DMS 273 (cell line): ENCODE measurements around the gene VPS54.
A peak's percentile ranks its signal among the peaks of the same experiment; 100 is the strongest.

Source experiments
- DNase-seq: peaks from one replicate; lab custom pipeline; 2025; ENCODE audit not compliant: unreplicated experiment; lab: John Stamatoyannopoulos, UW

VPS54 gene

DNA sequence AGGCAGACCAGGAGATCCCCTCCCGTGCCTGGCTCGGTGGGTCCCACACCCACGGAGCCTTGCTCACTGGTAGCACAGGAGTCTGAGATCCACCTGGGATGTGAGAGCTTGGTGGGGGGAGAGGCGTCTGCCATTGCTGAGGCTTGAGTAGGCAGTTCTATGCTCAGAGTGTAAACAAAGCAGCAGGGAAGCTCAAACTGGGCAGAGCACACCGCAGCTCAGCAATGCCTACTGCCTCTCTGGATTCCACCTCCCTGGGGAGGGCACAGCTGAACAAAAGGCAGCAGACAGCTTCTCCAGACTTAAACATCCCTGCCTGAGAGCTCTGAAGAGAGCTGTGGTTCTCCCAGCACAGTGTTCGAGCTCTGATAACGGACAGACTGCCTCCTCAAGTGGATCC, 92.4 kb downstream of the VPS54 start:
- no peak for DNase-seq

DNA sequence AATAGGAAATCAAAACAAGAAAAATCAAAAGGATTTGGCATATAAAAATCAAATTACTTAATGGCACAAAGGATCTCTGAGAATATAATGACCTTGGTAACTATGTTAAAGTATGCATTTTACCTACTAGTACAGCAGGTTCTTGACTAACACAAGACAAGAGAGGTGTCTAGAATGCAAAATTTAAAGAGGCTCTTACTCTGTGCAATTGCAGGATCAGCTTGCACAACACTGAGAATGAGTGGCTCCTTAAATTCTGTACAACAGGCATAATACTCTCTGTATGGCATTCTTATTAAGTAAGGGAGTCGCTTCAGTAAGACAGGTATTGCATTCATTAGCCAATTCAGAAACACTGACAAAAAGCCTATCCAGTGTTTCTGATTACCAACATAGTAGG, 104.9 kb downstream of the VPS54 start:
- no peak for DNase-seq

DNA sequence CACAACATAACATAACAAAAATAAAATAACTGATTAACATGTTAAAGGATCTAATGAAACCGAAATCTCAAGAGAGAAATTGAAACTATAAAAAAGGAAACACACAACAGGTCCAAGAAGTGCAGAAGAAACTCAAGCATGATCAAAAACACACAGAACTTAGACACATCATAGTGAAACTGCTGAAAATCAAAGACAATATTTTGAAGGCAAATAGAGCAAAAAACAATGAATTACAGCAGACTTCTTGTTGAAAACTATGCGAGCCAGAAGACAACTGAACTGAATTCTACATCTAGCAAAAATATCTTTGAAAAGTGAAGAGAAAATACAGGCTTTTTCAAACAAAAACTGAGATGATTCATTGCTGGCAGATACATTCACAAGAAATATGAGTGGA, 116.2 kb downstream of the VPS54 start:
- peak; percentile 2 for DNase-seq

DNA sequence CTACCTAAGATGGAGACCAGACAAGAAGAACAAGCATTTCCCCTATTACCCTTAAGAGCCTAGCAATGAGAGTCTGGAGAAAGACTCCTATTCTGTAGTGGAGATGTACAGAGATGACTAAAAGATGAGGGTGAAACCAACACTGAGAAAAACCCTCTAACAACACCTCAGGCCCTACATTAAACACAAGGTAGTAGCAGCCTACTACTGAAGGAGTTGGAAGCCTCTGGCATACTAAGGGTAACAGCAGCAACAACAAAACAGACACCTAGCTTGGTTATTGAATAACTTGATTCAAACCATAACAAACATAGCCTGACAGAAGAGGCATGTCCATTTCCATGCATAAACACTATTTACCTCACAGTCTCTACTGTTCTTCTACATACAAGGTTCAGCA, 117.1 kb downstream of the VPS54 start:
- DNase-seq = no peak

DNA sequence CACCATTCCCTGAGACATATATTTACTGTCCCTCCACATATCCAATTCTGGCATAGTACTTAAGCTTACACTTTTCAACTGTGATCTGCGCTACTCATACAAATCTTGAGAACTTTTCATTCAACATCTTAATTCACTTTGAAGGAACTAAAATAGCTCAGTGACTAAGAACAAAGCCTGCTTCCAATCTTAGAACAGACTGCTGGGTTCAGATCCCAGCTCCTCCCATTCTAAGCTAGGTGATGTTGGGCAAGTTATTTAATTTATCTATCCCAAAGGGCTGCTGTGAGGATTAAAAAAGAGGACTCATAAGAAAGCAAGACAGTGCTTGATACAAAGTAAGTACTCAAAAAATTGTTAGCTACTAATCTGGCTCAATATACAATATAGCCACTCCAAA, 119.6 kb downstream of the VPS54 start:
- DNase-seq = no peak

DNA sequence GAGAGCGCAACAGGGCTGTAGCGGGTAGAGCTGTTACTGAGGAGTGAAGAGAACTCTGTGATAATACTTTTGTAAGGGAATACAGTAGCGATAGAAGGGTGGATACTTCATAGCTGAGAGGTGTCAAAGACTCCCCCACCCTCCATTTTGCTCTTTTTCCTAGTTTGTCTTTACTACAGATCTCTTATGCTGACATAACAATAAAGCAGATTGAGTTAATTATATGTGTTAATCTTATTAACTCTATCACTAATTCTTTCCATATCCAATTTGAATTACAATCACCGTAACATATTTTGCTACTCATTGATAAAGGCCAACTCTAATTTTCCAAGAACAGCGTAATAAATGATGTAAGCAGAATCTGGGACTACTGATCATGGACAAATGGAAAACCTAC, 120.4 kb downstream of the VPS54 start:
- no peak for DNase-seq

DNA sequence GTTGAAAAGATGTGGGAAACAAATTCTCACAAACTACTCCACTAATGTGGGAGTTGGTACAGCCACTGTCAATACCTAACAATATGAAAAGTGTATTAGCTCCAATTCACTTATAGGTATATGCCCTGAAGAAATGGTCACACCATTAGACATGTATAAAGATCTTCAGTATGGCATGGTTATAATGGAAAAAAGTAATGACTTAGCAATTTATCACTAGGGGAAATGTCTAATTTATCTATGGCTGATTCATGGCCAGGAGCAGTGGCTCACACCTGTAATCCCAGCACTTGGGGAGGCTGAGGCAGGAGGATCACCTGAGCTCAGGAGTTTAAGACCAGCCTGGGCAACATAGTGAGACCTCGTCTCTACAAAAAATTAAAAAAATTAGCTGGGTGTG, 125.1 kb downstream of the VPS54 start:
- no peak for DNase-seq

DNA sequence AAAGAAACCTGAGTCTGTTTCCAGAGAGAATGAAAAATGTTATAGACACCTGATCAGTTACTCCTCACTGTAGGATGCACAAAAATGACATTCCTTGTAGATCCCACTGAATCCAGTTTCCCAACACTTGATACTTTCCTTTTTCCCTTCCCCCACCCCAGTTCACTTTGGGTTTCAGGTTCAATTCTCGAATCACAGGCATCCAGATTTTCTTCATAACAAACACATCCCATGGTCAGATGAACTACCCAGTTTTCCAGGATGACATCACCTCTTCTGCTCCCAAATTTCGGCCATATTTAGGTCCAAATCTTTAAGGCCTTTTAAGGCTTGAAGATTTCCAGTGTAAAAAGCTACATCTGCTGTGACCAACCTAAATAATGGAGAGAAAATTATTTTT, 126.1 kb downstream of the VPS54 start:
- peak; percentile 12 for DNase-seq

DNA sequence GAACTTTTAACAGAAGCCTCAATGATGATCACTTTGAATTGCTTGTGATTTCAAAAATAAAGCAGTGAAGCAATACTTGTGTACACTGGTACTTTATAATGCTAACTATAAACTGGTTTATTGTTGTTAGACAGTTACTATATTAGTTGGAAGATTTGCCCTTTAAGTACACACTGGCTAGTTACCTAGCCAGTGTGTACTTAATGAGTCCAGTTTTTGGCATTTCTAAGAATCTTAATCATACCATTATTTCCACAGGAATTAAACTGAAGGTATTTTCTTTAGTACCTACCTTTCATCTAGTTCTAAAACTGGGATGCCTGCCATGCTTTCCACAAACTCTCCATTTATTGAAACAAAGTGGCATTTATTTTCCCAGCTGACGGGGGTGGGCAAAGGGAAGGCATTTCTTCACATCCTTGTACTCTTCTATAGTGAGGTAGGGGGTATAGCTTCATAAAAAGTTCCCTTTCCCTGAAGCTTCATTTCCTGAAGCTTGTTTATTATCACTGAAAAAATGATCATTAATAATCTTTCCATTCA, 127.7 kb downstream of the VPS54 start:
- no peak for DNase-seq

DNA sequence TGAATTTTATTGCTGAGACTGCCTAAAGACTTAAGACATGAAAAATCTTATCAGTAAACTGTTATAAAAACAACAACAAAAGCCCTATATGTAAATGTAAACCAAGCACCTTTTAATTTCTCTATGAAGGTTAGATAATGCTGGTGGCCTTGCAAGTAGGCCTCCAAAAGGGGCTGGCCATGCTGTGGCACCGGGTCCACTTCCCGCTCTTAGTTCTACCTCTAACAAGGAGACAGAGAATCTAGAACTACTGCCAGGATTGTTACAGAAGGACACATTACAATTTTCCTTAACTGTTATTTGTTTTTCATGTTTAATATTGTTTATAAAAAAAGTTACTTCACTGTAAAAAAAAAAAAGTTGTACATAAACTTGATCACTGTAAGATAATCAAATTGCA, 128.6 kb downstream of the VPS54 start:
- DNase-seq = no peak

DNA sequence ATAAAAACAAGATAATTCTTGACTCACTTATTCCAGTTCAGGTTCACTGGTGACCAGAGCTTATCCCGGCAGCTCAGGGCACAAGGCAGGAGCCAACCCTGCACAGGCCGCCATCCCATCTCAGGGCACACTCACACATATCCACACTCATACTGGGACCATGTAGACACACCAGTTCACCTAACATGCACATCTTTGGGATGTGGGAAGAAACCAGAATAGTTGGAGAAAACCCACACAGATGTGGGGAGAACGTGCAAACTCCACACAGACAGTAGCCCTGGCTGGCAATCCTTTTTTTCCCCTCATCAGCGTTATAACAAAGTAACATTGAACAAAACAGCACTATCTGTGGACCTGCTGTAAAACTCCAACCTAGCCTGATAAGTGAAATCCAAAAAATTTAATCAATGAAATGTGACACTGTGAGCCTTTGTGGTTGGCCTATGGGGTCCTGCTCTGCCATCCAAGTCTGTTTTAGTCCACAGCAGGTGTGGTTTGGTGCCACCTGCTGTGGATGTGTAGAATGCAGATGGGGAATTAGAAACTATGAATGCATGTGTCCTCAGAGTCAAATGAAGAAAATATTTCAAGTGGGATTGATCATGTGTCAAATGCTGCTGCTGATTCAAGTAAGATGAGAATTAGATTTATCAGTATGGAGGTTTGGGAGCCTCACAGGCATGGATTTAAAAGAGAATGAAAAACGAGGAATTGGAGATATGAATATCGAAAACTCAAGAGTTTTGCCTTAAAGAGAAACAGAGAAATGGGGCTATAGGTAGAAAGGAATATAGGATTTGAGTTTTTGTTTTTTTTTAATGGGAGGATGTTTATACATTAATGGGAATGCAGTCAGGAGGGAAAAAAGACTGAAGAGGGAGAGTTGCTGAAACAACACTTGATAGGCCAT, 130.5 kb downstream of the VPS54 start:
- DNase-seq = peak; percentile 81

DNA sequence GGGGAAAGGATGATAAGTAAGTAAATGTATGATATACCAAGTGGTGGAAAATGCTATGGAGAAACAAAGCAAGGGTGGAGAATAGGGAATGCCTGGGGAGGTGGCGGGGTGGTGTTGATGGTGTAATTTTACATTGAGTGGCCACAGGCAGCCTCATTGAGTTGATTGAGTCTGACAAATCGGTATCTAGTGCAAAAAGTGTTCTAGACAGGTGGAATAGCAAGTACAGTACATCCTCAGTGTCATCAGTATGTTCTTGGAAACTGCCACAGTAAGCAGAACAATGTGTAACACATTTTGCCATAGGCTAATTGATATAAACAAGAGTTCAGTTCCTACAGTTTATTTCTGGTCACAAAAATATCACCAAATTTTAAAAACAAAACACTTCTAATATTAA, 131.2 kb downstream of the VPS54 start:
- no peak for DNase-seq

DNA sequence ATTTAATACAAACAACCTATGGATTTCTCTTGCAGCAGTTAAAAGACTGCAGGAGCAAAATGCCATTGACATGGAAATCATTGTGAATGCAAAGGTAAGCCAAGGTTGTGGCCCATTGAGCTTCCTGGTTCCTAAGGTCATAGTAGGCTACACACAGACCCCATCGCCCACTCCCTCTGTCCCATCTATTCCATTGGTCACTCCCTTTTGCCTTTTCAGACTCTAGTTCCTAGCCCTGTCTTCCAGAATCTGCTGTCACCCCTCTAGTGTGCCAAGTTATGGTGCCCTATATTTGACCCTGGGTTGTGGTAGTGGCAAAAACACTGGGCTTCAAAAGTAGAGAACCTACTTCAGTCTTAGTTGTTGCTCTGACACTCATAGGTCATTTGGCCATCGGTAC, 132.8 kb downstream of the VPS54 start:
- DNase-seq = no peak

DNA sequence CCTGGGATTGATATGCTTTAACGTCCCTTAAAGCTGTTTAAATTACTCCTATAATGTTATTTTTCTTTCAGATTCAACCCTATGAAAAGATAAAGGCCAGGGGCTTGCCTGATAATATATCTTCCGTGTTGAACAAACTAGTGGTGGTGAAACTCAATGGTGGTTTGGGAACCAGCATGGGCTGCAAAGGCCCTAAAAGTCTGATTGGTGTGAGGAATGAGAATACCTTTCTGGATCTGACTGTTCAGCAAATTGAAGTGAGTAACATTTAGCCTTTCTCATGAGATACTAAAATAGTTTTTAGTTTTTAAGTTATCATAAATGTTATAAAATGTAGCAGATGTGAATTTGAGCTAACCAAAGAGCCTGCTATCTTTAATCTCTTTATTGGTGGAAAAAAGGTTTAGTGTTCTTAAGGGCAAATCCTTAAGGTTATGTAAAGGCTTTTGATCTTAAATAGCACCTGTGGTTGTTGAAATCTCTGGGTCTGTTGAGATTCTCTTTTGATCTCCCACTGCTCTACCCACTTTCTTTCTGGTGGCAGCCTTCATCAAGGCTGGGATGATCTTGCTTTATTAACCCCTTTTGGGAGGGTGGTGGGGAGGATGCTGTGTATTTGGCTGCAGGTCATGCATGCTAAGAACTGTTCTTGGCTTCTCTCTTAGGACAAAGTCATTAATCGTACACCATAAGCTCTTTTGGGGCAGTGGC, 136.7 kb downstream of the VPS54 start:
- DNase-seq = no peak

DNA sequence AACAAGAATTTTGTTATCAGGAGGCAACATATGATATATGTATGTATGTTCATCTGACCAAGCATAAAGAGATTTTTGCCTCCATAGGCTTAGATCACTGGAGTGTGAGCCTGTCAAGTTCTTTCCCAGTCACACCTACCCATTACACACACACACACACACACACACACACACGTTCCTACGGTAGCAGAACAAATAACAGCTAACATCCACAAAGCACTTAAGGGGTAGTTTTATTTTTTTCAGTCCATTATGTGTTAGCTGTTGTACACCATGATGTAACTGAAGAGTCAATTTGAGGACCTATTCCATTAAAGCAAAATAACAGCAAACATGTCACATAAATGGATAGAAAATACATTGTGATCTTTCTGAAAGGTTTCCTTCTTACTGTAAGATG, 138.0 kb downstream of the VPS54 start:
- DNase-seq = no peak

DNA sequence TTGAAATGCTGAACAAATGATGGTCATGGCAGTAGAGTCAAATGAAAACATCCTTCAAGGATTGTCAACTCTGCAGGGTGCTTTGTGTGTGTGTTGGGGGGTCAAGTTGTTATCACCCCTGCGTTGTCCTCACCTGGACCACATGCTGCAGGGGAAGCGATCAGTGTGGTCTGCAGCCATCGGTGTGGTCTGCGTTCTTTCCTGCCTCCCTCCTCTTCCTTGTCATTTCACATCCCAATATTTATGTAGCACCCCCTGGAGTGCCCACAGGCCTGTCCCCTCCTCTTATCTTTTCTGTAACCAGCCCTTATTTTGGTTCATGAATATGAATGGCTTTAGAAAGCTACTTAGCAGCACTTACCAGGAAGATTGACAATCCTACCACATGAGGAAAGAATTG, 138.6 kb downstream of the VPS54 start:
- no peak for DNase-seq

DNA sequence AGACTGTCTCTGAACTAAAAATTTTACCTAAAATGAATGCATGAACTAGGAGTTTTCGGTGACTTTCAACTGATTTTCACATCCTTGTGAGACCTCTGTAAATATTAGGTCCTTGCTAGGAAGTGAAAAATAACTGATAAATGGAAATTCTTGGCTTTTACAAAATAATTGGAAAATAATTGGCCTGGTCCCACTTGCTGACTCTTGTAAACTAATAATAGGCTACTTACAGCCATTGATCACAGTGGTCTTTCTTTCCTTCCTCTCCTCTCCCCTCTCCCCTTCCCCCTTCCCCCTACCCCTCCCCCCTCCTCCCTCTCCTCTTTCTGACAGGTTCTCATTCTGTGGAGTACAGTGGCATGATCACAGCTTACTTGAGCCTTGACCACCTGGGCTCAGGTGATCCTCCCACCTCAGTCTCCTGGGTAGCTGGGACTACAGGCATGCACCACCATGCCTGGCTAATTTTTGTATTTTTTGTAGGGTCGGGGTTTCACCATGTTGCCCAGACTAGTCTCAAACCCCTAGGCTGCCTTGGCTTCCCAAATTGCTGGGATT, 139.3 kb downstream of the VPS54 start:
- DNase-seq = no peak

DNA sequence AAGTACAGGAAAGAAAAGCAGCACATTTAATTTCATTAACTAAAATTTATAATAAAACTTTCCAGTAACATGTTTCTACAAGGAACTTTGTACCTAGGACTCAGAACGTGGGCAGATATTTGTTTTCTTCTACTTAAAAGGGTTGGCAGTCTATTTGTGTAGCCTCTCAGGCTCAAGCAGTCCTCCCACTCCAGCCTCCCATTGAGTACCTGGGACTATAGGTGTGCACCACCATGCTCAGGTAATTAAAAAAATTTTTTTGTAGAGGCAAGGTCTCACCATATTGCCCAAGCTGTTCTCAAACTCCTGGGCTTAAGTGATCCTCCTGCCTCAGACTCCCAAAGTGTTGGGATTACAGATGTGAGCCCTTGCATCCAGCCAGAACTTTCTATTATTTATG, 140.7 kb downstream of the VPS54 start:
- no peak for DNase-seq

DNA sequence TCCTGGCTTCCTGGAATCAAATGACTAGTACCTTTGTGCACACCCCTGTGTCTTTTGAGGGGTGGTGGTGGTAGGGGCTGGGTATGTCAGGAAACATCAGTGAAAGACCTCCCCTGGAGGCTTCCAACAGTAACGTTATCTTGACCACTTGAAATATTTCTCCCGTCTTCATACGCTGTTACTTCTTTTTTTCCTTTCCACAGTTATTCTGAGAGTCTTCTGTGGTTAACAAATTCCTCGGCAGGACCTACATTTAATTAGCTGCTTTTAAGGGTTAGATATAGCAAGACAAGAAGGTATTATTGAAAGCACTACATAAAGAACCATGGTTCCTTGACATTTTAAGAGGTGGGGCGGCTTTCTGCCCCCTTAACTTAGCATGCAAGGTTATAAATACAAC, 142.9 kb downstream of the VPS54 start:
- DNase-seq = no peak

DNA sequence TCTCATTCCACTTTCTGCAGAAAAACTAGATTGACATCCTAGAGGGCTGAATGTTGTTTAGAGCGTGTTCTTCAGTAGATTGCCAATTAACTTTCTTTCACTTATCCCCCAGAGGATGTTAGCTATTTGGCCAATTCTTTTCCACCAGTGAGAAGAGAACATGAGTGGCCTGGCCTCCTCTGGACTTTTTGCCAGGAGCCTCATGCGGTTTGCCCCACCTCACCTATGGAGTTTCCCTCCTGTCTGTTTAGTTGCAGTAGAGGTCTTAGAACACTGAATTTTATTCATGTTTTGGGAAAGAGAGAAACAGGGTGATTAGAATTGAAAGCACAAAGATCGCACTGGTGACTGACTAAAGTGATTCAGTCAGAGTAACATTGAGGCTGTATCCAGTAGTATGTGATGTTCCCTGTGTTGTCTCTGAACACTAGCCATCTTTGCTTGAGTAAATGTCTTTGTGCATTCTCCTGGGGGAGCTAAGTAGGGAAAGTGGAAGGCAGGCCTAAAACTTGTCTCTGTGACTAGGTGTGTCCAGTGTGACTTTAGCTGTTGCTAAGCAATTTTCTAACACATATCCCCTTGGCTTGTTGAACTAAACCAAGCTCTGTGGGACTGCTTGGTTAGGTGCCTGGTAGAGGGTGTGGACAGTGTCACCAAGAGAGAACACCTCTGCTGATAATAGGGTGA, 143.5 kb downstream of the VPS54 start:
- no peak for DNase-seq

DNA sequence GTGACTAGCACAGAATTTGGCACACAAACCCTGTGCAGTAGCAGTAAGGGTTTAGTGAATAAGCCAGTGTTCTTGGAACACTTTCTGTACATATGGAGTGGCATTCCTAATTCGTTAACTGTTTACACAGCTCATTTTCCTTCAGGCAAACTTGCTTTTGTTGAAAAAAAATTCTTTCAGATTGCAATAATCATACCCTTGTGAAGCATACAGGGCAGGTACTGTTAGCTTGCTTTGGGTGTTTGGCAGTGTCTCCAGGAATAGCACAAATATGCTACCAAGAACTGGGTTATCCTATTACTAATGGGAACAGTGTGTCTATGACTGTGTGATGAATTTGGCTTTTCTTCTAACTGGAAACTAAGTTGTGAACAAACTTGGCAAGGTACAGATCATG, 144.1 kb downstream of the VPS54 start:
- DNase-seq = no peak
